GM10266 (cell line): Measurements from ENCODE around the gene CCDC12.

ENCODE experiments used
- DNase-seq: peaks from one replicate; pipeline ENCODE4 v3.0.0; 2012; ENCODE audit errors: extremely low spot score
- TF ChIP-seq, protein P1 (sequence below): IDR thresholded peaks from 2 replicates; pipeline ENCODE4 v1.5.1; 2012; ENCODE audit warnings: mild to moderate bottlenecking, low read depth; ENCODE audit not compliant: control insufficient read depth, insufficient read depth; ENCODE audit errors: missing control alignments

Gene CCDC12

DNA sequence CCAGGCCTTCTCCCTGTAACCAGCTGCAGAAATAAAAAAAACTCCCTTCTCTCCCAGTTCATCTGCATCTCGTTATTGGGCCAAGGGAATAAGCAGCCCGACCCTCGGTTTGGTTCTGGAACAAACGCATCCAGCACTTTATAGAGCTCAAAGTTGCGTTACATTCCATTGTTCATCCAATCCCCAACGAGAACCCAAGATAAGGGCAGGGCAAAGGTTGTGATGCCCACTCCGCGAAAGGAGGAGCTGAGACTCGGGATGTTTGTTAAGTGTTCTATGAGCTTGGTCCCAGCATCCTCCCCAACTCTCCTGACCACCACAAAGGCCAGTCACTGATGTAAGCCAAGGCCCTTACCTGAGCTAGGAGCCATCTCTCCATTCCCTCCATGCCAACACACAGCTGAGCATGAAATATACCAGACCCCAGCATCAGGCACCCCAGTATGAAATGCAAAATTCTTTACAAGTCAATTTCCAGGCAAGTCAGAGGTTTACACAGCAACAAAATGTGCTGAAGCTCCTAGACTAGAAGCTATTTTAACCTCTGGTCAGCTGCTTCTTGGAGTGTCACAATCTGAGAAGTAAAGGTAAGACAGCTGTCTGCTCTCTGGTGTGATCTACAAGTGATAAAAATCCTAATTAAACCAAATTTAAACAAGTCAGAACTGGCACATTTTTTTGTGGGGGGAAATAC, 17.9 kb downstream of the CCDC12 start:
- TF ChIP-seq, protein P1, sequence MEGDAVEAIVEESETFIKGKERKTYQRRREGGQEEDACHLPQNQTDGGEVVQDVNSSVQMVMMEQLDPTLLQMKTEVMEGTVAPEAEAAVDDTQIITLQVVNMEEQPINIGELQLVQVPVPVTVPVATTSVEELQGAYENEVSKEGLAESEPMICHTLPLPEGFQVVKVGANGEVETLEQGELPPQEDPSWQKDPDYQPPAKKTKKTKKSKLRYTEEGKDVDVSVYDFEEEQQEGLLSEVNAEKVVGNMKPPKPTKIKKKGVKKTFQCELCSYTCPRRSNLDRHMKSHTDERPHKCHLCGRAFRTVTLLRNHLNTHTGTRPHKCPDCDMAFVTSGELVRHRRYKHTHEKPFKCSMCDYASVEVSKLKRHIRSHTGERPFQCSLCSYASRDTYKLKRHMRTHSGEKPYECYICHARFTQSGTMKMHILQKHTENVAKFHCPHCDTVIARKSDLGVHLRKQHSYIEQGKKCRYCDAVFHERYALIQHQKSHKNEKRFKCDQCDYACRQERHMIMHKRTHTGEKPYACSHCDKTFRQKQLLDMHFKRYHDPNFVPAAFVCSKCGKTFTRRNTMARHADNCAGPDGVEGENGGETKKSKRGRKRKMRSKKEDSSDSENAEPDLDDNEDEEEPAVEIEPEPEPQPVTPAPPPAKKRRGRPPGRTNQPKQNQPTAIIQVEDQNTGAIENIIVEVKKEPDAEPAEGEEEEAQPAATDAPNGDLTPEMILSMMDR = no peak
- no peak for DNase-seq

GRCh38 chr3:46957092-46957820, 19.3 kb downstream of the CCDC12 start:
- TF ChIP-seq, protein P1 = no peak
- DNase-seq = no peak

DNA sequence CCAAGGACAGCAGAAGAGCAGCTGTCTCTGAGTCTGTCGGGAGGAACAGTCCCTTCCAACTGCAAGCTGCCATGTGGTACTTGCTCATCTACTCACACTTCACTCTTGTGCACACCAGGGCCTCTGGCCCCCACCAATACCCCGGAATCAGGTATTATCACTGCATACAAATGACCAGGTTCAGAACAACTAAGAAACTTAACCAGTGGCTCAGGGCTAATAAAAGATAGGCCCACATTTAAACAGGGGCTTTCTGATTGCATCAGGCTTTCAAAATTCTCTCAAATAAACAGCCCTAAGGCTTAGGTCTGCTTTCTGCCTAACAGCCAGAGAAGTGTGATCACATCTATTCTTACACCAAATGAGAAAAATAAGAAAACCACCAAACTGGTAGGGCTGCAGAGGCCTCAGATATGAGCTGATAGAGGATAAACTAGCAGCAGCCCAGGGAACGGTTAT, 20.7 kb downstream of the CCDC12 start:
- TF ChIP-seq, protein P1 = no peak
- peak; percentile 62 for DNase-seq

DNA sequence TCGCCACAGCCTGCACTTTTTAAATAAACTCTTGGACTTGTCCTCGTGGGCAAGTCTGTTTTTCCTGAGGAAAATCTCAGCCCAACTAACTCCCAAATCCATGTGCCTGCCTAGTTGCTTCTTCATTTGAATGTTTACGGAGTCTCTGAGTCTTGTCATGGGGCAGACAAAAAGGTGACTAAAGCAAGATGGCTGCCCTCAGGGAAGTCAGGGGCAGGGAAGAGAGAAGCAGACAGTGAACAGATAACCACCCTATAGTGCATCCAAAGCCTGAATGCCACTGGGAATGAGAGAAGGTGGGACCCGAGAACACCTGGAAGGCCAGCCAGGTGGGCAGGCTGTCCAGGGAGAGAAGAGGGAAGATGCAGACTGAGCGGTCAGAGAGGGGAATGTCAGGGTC, 21.4 kb downstream of the CCDC12 start:
- TF ChIP-seq, protein P1 = no peak
- DNase-seq = no peak

GRCh38 chr3:46954178-46954577, 22.4 kb downstream of the CCDC12 start:
- no peak for DNase-seq
- TF ChIP-seq, protein P1 = no peak

GRCh38 chr3:46953234-46954010, 23.1 kb downstream of the CCDC12 start:
- DNase-seq = no peak
- TF ChIP-seq, protein P1 = no peak

- no peak for DNase-seq
- TF ChIP-seq, protein P1 = no peak
Observed at GRCh38 chr3:46952813-46953212, 23.7 kb downstream of the CCDC12 start.
